Measurements from ENCODE around the gene CYP4B1. TPM values are rescaled to one million over a fixed set of nuclear protein-coding genes. Genes with fewer than 3 reads are reported as not detected.
A peak's percentile ranks its signal among the peaks of the same experiment; 100 is the strongest.
"Not testable (repeated sequence)": the region's sequence is repeated elsewhere in the genome, so short reads cannot be mapped to it uniquely, and the experiment has no call there.

CYP4B1 gene
- total RNA-seq, 4 donors from 2014 or later: 14.0 to 147 (median 109) TPM

DNA sequence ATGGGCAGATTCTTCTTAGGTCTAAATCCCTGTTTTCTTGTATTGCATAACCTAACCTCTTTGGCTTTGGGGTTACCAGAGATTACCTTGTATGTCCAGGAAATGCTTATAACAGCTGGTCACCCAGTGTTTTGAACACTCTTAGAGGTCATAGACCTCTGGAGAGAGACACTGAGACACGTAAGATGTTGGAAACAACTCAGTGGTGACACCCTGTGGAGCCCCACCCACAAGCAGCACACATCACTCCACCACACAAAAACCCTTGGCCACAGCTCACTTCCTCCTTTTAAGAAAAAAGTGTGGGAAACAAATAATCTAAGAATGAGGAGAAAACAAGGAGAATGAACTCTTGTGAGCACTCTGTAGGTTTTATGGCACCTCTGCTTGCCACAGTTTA, 26.3 kb upstream of the CYP4B1 start:
- peaks cover 0 to 27% (median 0%) of the 10 kb centered on the region in 4 donors for H3K27me3 ChIP-seq
- intact Hi-C loops (cut with DNase I): no loop called here
- WGBS, 2 donors: 50 to 67% methylated on average over 1 of the region's 1 CpG
- DNase-seq: no peak
- no peak for TF ChIP-seq POLR2A (IDR thresholded peaks at IDR 0.05)
- TF ChIP-seq, protein P1, sequence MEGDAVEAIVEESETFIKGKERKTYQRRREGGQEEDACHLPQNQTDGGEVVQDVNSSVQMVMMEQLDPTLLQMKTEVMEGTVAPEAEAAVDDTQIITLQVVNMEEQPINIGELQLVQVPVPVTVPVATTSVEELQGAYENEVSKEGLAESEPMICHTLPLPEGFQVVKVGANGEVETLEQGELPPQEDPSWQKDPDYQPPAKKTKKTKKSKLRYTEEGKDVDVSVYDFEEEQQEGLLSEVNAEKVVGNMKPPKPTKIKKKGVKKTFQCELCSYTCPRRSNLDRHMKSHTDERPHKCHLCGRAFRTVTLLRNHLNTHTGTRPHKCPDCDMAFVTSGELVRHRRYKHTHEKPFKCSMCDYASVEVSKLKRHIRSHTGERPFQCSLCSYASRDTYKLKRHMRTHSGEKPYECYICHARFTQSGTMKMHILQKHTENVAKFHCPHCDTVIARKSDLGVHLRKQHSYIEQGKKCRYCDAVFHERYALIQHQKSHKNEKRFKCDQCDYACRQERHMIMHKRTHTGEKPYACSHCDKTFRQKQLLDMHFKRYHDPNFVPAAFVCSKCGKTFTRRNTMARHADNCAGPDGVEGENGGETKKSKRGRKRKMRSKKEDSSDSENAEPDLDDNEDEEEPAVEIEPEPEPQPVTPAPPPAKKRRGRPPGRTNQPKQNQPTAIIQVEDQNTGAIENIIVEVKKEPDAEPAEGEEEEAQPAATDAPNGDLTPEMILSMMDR (IDR thresholded peaks at IDR 0.05): peak in 1 of 6 experiments; percentile 23
- H3K27ac ChIP-seq: peak overlapping the region in 2 of 4 donors; percentile 35 to 39
- no peaks in the 10 kb centered on the region for H3K36me3 ChIP-seq
- peaks cover 0 to 35% (median 16%) of the 10 kb centered on the region in 3 donors for H3K9me3 ChIP-seq
- H3K4me3 ChIP-seq: no peak overlapping the region
- peaks cover 0 to 11% (median 0%) of the 10 kb centered on the region in 3 donors for H3K4me1 ChIP-seq

DNA sequence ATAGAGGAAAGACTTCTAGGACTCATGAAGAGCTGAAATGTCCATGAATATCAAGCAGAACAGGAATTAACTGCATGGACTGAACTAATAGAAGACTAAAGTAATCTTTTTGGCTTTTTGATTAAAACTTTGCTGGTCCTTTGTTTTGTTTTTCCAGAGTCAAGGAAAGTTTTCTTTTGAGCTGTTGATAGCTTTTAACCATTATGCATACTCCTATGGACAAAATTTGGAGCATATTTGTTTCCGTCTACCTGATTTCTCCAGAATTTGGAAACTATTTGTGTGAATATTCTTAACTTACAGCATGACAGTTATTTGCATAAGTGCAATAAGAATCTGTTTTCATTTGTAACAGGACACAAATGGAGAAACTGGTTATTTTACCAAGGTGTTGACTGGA, 24.5 kb upstream of the CYP4B1 start:
- H3K9me3 ChIP-seq: peaks cover 0 to 31% (median 16%) of the 10 kb centered on the region in 3 donors
- peaks cover 0 to 14% (median 0%) of the 10 kb centered on the region in 4 donors for H3K27me3 ChIP-seq
- 89 to 100% methylated on average over 1 of the region's 1 CpG for WGBS, 2 donors
- H3K27ac ChIP-seq: no peak overlapping the region
- no peak for TF ChIP-seq POLR2A (IDR thresholded peaks at IDR 0.05)
- TF ChIP-seq, protein P1 (IDR thresholded peaks at IDR 0.05): no peak
- intact Hi-C loops (cut with DNase I): no loop called here
- no peak for DNase-seq
- H3K4me3 ChIP-seq: no peak overlapping the region
- H3K4me1 ChIP-seq: no peaks in the 10 kb centered on the region
- no peaks in the 10 kb centered on the region for H3K36me3 ChIP-seq

DNA sequence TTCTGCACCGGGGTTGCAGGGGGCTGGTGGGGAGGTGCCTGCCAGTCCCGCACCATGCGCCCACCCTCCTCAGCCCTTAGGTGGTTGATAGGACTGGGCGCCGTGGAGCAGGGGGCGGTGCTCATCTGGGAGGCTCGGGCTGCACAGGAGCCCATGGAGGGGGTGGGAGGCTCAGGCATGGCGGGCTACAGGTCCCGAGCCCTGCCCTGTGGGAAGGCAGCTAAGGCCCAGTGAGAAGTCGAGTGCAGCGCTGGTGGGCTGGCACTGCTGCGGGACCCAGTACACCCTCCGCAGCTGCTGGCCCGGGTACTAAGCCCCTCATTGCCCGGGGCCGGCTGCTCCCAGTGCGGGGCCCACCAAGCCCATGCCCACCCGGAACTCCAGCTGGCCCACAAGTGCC, 20.4 kb upstream of the CYP4B1 start:
- H3K27ac ChIP-seq; H3K36me3 ChIP-seq; H3K4me3 ChIP-seq; H3K27me3 ChIP-seq; intact Hi-C loops (cut with DNase I); H3K4me1 ChIP-seq; H3K9me3 ChIP-seq; DNase-seq: not testable (repeated sequence)
- WGBS, 2 donors: 95% methylated on average over 4 of the region's 18 CpGs; no CpG with 5 or more reads in 1 of the 2 donors

DNA sequence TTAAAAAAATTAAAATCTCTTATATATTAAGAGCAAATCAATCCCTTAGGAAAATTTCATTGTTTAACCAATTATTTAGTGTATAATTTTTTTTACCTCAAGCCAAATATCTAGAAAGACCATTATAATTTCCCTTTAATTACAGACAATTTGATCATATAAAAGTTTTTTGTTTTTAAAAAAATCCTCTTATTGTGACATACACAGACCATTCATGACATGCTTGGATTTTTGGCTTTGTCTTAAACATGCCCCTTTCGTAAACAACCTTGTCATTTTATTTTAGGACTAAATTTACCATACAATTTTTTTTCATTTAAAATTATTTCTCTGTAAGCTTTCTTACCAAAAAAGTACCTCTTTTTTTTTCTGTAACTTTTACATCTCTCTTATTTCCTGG, 14.2 kb upstream of the CYP4B1 start:
- no peak for DNase-seq
- no peaks in the 10 kb centered on the region for H3K36me3 ChIP-seq
- H3K4me3 ChIP-seq: no peak overlapping the region
- 70 to 94% methylated on average over 1 of the region's 1 CpG for WGBS, 2 donors
- no peak overlapping the region for H3K27ac ChIP-seq
- intact Hi-C loops (cut with DNase I): no loop called here
- no peaks in the 10 kb centered on the region for H3K27me3 ChIP-seq
- H3K4me1 ChIP-seq: peaks cover 0 to 17% (median 6%) of the 10 kb centered on the region in 3 donors
- TF ChIP-seq, protein P1 (IDR thresholded peaks at IDR 0.05): no peak
- TF ChIP-seq POLR2A (IDR thresholded peaks at IDR 0.05): no peak
- peaks cover 0 to 2% (median 0%) of the 10 kb centered on the region in 3 donors for H3K9me3 ChIP-seq

DNA sequence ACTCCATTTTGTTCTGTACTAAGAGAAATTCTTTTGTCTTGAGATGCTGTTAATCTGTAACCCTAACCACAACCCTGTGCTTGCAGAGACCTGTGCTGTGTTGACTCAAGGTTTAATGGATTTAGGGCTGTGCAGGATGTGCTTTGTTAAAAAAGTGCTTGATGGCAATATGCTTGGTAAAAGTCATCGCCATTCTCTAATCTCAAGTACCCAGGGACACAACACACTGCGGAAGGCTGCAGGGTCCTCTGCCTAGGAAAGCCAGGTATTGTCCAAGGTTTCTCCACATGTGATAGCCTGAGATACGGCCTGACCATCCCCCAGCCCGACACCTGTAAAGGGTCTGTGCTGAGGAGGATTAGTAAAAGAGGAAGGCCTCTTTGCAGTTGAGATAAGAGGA, 10.2 kb upstream of the CYP4B1 start:
- WGBS, 2 donors: 32 to 34% methylated on average over 4 of the region's 4 CpGs
- H3K27me3 ChIP-seq; H3K36me3 ChIP-seq; DNase-seq; H3K4me3 ChIP-seq; intact Hi-C loops (cut with DNase I); H3K9me3 ChIP-seq: not testable (repeated sequence)
- Histone ChIP-seq H3K27ac (peak overlapping the region in 3 of 4 donors; percentile 56 to 63 (median 59)), H3K4me1 (peaks cover 0 to 29% (median 6%) of the 10 kb centered on the region in 3 donors)

DNA sequence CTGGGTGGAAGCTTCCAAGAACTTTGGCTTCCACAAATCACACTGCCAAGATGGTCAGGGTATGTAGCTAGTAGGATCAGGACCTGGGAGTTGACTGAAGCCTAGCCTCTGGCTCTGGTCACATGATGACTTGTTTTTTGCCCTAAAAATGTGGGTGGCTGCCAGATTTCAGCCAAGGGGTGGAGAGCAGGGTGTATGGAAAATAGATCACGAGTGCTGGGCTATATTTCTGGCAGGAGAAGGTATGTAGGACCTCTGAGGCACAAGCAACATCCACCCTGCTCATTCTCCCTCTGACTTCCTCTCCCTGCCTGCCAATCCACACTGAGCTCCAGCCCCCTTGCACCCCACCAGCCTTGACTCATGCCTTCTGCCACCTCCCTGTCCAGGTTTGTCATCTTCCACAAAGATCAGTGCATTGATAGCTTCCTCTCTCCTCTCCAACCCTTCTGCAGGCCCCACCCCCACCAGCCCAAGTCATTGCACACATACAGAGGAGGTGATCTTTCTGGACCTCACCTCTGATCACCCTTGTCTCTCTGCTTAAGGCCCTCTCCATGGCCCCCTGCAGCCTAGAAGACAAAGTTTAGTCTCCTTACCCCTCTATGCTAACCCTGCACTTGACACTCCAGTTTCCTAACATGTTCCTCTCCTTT, 8.3 kb upstream of the CYP4B1 start:
- no peaks in the 10 kb centered on the region for H3K9me3 ChIP-seq
- TF ChIP-seq, protein P1 (IDR thresholded peaks at IDR 0.05): no peak
- no peak for TF ChIP-seq POLR2A (IDR thresholded peaks at IDR 0.05)
- H3K27me3 ChIP-seq: no peaks in the 10 kb centered on the region
- H3K27ac ChIP-seq: no peak overlapping the region
- no peak overlapping the region for H3K4me3 ChIP-seq
- no peak for DNase-seq
- H3K4me1 ChIP-seq: peaks cover 0 to 29% (median 6%) of the 10 kb centered on the region in 3 donors
- intact Hi-C loops (cut with DNase I): no loop called here
- H3K36me3 ChIP-seq: no peaks in the 10 kb centered on the region
- WGBS, 2 donors: 25 to 31% methylated on average over 1 of the region's 1 CpG

All from esophagus squamous epithelium (tissue), 5 donors.